SK-N-SH (cell line): Measurements from ENCODE around the gene TAS2R31.

Experiments
- FOXJ3 ChIP-seq: sonication (generic); formaldehyde crosslinking; IDR thresholded peaks from 2 replicates; pipeline ENCODE4 v1.5.1; 2020; ENCODE audit warnings: mild to moderate bottlenecking, missing genetic modification reagents
- FOXM1 ChIP-seq: IDR thresholded peaks from 2 replicates; pipeline ENCODE4 v1.4.0; 2012; ENCODE audit warnings: low read depth, mild to moderate bottlenecking
- POLR2AphosphoS5 ChIP-seq: IDR thresholded peaks from 2 replicates; pipeline ENCODE4 v1.6.1; 2012; ENCODE audit warnings: low read depth, low read length
- RCOR1 ChIP-seq: fragments of 150-350 bp; IDR thresholded peaks from 2 replicates; pipeline ENCODE4 v1.6.1; 2017; ENCODE audit warnings: antibody characterized with exemption, low read length
- RXRA ChIP-seq: IDR thresholded peaks from 2 replicates; pipeline ENCODE4 v1.4.0; 2012; ENCODE audit warnings: low read depth, mild to moderate bottlenecking, borderline replicate concordance
- TAF1 ChIP-seq: IDR thresholded peaks from 2 replicates; pipeline ENCODE4 v1.6.1; 2012; ENCODE audit warnings: low read depth, mild to moderate bottlenecking, low read length, moderate library complexity, borderline replicate concordance
- YY1 ChIP-seq: IDR thresholded peaks from 2 replicates; pipeline ENCODE4 v1.4.0; 2012; ENCODE audit warnings: low read depth, mild to moderate bottlenecking
- TF ChIP-seq, protein P1 (sequence below): fragments of 200-600 bp; sonication (generic); IDR thresholded peaks from 2 replicates; pipeline ENCODE4 v1.6.1; 2017; ENCODE audit warnings: antibody characterized with exemption, mild to moderate bottlenecking, moderate library complexity
- TF ChIP-seq, protein P2 (sequence below): IDR thresholded peaks from 2 replicates; pipeline ENCODE4 v1.4.0; 2012; ENCODE audit warnings: low read depth
- TF ChIP-seq, protein P3 (sequence below): fragments of 150-350 bp; IDR thresholded peaks from 2 replicates; pipeline ENCODE4 v1.6.1; 2017; ENCODE audit warnings: antibody characterized with exemption, low read length, low read depth, borderline replicate concordance

DNA sequence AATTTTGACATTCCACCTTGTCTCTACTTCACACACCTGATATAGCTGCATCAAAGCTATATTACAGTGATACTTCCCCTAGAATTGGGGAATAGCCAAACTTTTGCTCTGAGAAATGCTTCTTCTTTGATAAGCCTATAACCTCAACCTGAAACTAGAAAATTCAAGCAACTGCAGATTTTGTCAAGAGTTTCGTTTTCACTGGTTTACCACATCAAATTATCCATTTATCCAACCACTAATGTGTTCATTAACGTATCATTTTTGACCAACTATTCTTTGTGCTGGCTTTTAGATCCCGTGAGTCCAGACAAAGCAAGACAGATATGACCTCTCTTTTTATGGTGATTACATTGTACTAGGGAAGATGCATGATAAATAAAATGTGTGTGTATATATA is 44.4 kb upstream of the TAS2R31 start:
- TF ChIP-seq TAF1 (no peak), POLR2AphosphoS5 (no peak), RXRA (no peak), YY1 (no peak), RCOR1 (no peak), FOXM1 (no peak), FOXJ3 (no peak)
- TF ChIP-seq, protein P1, sequence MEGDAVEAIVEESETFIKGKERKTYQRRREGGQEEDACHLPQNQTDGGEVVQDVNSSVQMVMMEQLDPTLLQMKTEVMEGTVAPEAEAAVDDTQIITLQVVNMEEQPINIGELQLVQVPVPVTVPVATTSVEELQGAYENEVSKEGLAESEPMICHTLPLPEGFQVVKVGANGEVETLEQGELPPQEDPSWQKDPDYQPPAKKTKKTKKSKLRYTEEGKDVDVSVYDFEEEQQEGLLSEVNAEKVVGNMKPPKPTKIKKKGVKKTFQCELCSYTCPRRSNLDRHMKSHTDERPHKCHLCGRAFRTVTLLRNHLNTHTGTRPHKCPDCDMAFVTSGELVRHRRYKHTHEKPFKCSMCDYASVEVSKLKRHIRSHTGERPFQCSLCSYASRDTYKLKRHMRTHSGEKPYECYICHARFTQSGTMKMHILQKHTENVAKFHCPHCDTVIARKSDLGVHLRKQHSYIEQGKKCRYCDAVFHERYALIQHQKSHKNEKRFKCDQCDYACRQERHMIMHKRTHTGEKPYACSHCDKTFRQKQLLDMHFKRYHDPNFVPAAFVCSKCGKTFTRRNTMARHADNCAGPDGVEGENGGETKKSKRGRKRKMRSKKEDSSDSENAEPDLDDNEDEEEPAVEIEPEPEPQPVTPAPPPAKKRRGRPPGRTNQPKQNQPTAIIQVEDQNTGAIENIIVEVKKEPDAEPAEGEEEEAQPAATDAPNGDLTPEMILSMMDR, result no peak
- TF ChIP-seq, protein P2, sequence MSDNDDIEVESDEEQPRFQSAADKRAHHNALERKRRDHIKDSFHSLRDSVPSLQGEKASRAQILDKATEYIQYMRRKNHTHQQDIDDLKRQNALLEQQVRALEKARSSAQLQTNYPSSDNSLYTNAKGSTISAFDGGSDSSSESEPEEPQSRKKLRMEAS, result no peak
- TF ChIP-seq, protein P3, sequence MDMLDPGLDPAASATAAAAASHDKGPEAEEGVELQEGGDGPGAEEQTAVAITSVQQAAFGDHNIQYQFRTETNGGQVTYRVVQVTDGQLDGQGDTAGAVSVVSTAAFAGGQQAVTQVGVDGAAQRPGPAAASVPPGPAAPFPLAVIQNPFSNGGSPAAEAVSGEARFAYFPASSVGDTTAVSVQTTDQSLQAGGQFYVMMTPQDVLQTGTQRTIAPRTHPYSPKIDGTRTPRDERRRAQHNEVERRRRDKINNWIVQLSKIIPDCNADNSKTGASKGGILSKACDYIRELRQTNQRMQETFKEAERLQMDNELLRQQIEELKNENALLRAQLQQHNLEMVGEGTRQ, result no peak
